H9 (cell line): ENCODE data around the gene MAPK11. TPM values are rescaled to one million over a fixed set of nuclear protein-coding genes. Genes with fewer than 3 reads are reported as not detected.

Experiments
- DNase-seq: peaks from one replicate; pipeline ENCODE4 v3.0.0-alpha.2; 2017
- H2AFZ ChIP-seq: one replicate; pipeline ENCODE4 v1.6.1; 2013; ENCODE audit warnings: mild to moderate bottlenecking, low read length, control low read depth, moderate library complexity
- H2AK5ac ChIP-seq: 2 replicates; pipeline ENCODE4 v1.6.1; 2013; ENCODE audit warnings: low read length, control low read depth, mixed read lengths; ENCODE audit not compliant: insufficient read length
- H2BK120ac ChIP-seq: one replicate; pipeline ENCODE4 v1.6.1; 2013; ENCODE audit warnings: low read depth, mild to moderate bottlenecking, low read length, control low read depth, inconsistent platforms; ENCODE audit not compliant: poor library complexity, severe bottlenecking
- H2BK12ac ChIP-seq: 2 replicates; pipeline ENCODE4 v1.6.1; 2013; ENCODE audit warnings: low read length, control low read depth, mixed read lengths, low read depth; ENCODE audit not compliant: insufficient read length
- H2BK15ac ChIP-seq: 2 replicates; pipeline ENCODE4 v1.6.1; 2013; ENCODE audit warnings: low read depth, low read length, control low read depth
- H2BK20ac ChIP-seq: one replicate; pipeline ENCODE4 v1.6.1; 2013; ENCODE audit warnings: low read depth, mild to moderate bottlenecking, low read length, control low read depth, inconsistent platforms; ENCODE audit not compliant: poor library complexity, severe bottlenecking
- H2BK5ac ChIP-seq: 2 replicates; pipeline ENCODE4 v1.6.1; 2013; ENCODE audit warnings: low read length, control low read depth, mixed read lengths; ENCODE audit not compliant: insufficient read length
- H3K14ac ChIP-seq: 2 replicates; pipeline ENCODE4 v1.6.1; 2013; ENCODE audit warnings: low read length, control low read depth; ENCODE audit not compliant: insufficient read depth
- H3K18ac ChIP-seq: 2 replicates; pipeline ENCODE4 v1.6.1; 2013; ENCODE audit warnings: low read depth, mild to moderate bottlenecking, mixed read lengths, low read length, control low read depth; ENCODE audit not compliant: insufficient read length
- H3K23ac ChIP-seq: 2 replicates; pipeline ENCODE4 v1.6.1; 2013; ENCODE audit warnings: low read length, control low read depth, mixed read lengths, low read depth; ENCODE audit not compliant: insufficient read length
- H3K23me2 ChIP-seq: 2 replicates; pipeline ENCODE4 v1.6.1; 2013; ENCODE audit warnings: low read depth, mild to moderate bottlenecking, mixed read lengths, low read length, control low read depth; ENCODE audit not compliant: insufficient read length, poor library complexity, severe bottlenecking
- H3K27ac ChIP-seq: 2 replicates; pipeline ENCODE4 v1.5.1; 2013; ENCODE audit warnings: low read length, control low read depth, mixed read lengths, low read depth; ENCODE audit not compliant: insufficient read length
- H3K27me3 ChIP-seq: 2 replicates; pipeline ENCODE4 v1.6.1; 2013; ENCODE audit warnings: low read length, control low read depth, inconsistent platforms; ENCODE audit not compliant: insufficient read depth
- H3K4ac ChIP-seq: 2 replicates; pipeline ENCODE4 v1.6.1; 2013; ENCODE audit warnings: low read depth, mild to moderate bottlenecking, control low read depth, inconsistent platforms, low read length, moderate library complexity
- H3K4me1 ChIP-seq: 2 replicates; pipeline ENCODE4 v1.6.1; 2013; ENCODE audit warnings: low read length, control low read depth, inconsistent platforms; ENCODE audit not compliant: insufficient read depth
- H3K4me2 ChIP-seq: 2 replicates; pipeline ENCODE4 v1.6.1; 2013; ENCODE audit warnings: low read length, control low read depth, mixed read lengths; ENCODE audit not compliant: insufficient read length, insufficient read depth
- H3K56ac ChIP-seq: 2 replicates; pipeline ENCODE4 v1.6.1; 2013; ENCODE audit warnings: low read depth, mild to moderate bottlenecking, mixed read lengths, low read length, control low read depth; ENCODE audit not compliant: insufficient read length
- H3K79me1 ChIP-seq: 2 replicates; pipeline ENCODE4 v1.6.1; 2013; ENCODE audit warnings: low read depth, mild to moderate bottlenecking, moderate library complexity, low read length, control low read depth, inconsistent platforms; ENCODE audit not compliant: insufficient read depth, poor library complexity, severe bottlenecking
- H3K79me2 ChIP-seq: 2 replicates; pipeline ENCODE4 v1.6.1; 2013; ENCODE audit warnings: low read length, control low read depth, inconsistent platforms; ENCODE audit not compliant: insufficient read depth
- H3K9ac ChIP-seq: 2 replicates; pipeline ENCODE4 v1.6.1; 2013; ENCODE audit warnings: low read length, control low read depth, mixed read lengths; ENCODE audit not compliant: insufficient read length; ENCODE audit errors: extremely low read depth
- H3K9me3 ChIP-seq: one replicate; pipeline ENCODE4 v1.6.1; 2013; ENCODE audit warnings: low read depth, low read length, inconsistent platforms; ENCODE audit not compliant: control insufficient read depth
- H3T11ph ChIP-seq: one replicate; pipeline ENCODE4 v1.6.1; 2013; ENCODE audit warnings: mild to moderate bottlenecking, low read length, control low read depth, inconsistent platforms
- H4K20me1 ChIP-seq: one replicate; pipeline ENCODE4 v1.6.1; 2013; ENCODE audit not compliant: control insufficient read depth, insufficient read length, insufficient read depth
- H4K5ac ChIP-seq: 2 replicates; pipeline ENCODE4 v1.6.1; 2013; ENCODE audit warnings: low read depth, mild to moderate bottlenecking, mixed read lengths, low read length, control low read depth; ENCODE audit not compliant: insufficient read length
- H4K8ac ChIP-seq: replicated peaks from 2 replicates; pipeline ENCODE4 v1.6.1; 2013; ENCODE audit warnings: low read length, control low read depth, mixed read lengths, low read depth; ENCODE audit not compliant: insufficient read length
- H4K91ac ChIP-seq: 2 replicates; pipeline ENCODE4 v1.6.1; 2013; ENCODE audit warnings: low read depth, mild to moderate bottlenecking, moderate library complexity, mixed read lengths, low read length, control low read depth; ENCODE audit not compliant: insufficient read length
- H3K27ac Mint-ChIP-seq, 3 experiments: 2 replicates in 2 of 3; 3 replicates in 1 of 3; pipeline ENCODE4 v1.8.0; 2020 to 2021; ENCODE audit warnings: mixed read lengths in 3 of 3, mild to moderate bottlenecking in 1 of 3, moderate library complexity in 1 of 3
- H3K27me3 Mint-ChIP-seq: 2 replicates; pipeline ENCODE4 v1.8.0; 2021; ENCODE audit warnings: low read depth, mild to moderate bottlenecking, moderate library complexity, mixed read lengths
- H3K36me3 Mint-ChIP-seq, 3 experiments: 2 replicates in 2 of 3; 3 replicates in 1 of 3; pipeline ENCODE4 v1.8.0; 2020 to 2021; ENCODE audit warnings: low read depth in 3 of 3, mixed read lengths in 3 of 3; ENCODE audit not compliant: insufficient read depth in 1 of 3
- H3K4me1 Mint-ChIP-seq, 2 experiments: 2 replicates each; pipeline ENCODE4 v1.8.0; 2020; ENCODE audit warnings: mixed read lengths in 2 of 2
- H3K4me3 Mint-ChIP-seq, 2 experiments: 2 replicates in 1 of 2; 3 replicates in 1 of 2; pipeline ENCODE4 v1.8.0; 2020 to 2021; ENCODE audit warnings: mild to moderate bottlenecking in 2 of 2, mixed read lengths in 2 of 2, moderate library complexity in 1 of 2
- H3K9me3 Mint-ChIP-seq, 2 experiments: 2 replicates in 1 of 2; 3 replicates in 1 of 2; pipeline ENCODE4 v1.8.0; 2020; ENCODE audit warnings: mild to moderate bottlenecking in 2 of 2, mixed read lengths in 2 of 2, moderate library complexity in 1 of 2
- CTCF ChIP-seq: fragments of 200-600 bp; sonication (generic); conservative IDR thresholded peaks from 3 replicates; pipeline ENCODE4 v1.8.0; 2021; ENCODE audit warnings: antibody characterized with exemption, mild to moderate bottlenecking
- WGBS: extraction: QIAGEN DNeasy Blood & Tissue Kit; methylation state at CpG from one replicate; pipeline ENCODE4 v1.1.7; 2013; ENCODE audit warnings: missing lambda C conversion rate, low lambda C conversion rate, mixed read lengths; ENCODE audit not compliant: insufficient read length; ENCODE audit errors: extremely low coverage; 5-methylcytosine and 5-hydroxymethylcytosine counted together
- total RNA-seq: library from RNA; stranded (reverse); gene quantifications from 2 replicates; pipeline ENCODE4 v1.2.1, GENCODE V29; 2021

The MAPK11 gene
- total RNA-seq, 1 experiment from 2014 or later = 1.5 TPM

DNA sequence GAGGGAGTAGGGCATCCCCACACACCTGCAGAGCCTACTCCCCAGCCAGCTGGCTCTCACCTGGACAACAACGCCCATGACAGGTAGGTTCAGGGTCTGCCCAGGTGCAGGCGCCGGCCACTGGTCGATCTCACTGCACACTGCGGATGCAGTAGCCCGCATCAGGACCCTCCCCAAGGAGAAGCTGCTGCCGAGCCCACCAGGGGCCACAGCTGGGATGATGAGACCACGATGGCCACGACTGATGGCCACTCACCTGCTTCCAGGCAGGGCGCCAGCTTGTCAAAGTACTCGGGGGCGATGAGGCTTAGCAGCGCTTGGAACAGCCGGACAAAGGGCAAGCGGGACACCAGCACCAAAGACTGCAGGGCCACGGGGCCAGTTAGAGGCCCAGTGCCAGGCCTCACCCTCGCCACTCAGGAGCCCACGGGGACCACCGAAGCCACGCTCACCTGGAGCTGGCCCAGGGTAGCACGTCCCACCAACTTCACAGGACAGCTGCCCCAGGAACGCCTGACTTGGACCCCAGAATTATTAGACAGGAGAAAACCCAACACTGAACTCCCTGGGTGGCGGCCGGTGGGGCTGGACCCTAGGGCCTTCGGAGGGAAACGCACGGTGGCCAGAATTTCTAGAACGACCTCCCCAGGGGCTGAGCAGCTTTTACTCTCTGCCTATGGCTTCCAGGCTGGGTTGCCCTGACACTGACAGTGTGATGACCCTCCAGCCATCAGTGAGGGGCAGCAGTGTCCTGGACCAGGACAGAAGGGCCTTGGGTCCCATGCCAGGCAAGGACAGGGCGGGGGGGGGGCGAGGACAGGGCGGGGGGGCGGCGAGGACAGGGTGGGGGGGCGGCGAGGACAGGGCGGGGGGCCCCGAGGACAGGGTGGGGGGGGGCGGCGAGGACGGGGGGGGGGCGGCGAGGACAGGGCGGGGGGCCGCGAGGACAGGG, 46.2 kb upstream of the MAPK11 start:
- Histone ChIP-seq H3K18ac (no peak overlapping the region), H4K5ac (no peak overlapping the region), H3K79me2 (no peaks in the 10 kb centered on the region), H2BK15ac (no peak overlapping the region), H3K9me3 (no peaks in the 10 kb centered on the region), H3K79me1 (no peaks in the 10 kb centered on the region), H3K27me3 (no peaks in the 10 kb centered on the region), H3K23me2 (no peaks in the 10 kb centered on the region), H2BK120ac (no peak overlapping the region), H3K27ac (no peak overlapping the region), H2AK5ac (no peak overlapping the region), H4K91ac (no peak overlapping the region), H3K4ac (no peak overlapping the region), H3K14ac (no peak overlapping the region), H4K8ac (no peak overlapping the region), H3K4me1 (no peaks in the 10 kb centered on the region), H3K4me2 (no peak overlapping the region), H3K9ac (no peak overlapping the region), H2BK12ac (no peak overlapping the region), H2BK5ac (no peak overlapping the region), H2AFZ (no peak overlapping the region), H3T11ph (no peak overlapping the region), H3K23ac (no peak overlapping the region), H3K56ac (no peak overlapping the region), H4K20me1 (peaks cover 2% of the 10 kb centered on the region), H2BK20ac (no peak overlapping the region)
- WGBS = no CpG with 5 or more reads among the region's 45 CpGs
- Mint-ChIP-seq H3K27me3 (peaks cover 11% of the 10 kb centered on the region), H3K9me3 (no peaks in the 10 kb centered on the region), H3K4me1 (peaks cover 4 to 5% of the 10 kb centered on the region in 2 experiments), H3K27ac (no peak overlapping the region), H3K4me3 (no peak overlapping the region), H3K36me3 (no peaks in the 10 kb centered on the region)
- TF ChIP-seq CTCF = no peak
- DNase-seq = no peak
